DOHH2 (cell line): Measurements from ENCODE around the gene LRRC8D.

Experiments
- CTCF ChIP-seq: fragments of 200-600 bp; sonication (generic); IDR thresholded peaks from one replicate; pipeline ENCODE4 v1.5.1; 2014; ENCODE audit warnings: antibody characterized with exemption, mild to moderate bottlenecking, low read depth, low read length; ENCODE audit not compliant: poor library complexity, severe bottlenecking
- EZH2phosphoT487 ChIP-seq: fragments of 200-600 bp; sonication (generic); IDR thresholded peaks from 2 replicates; pipeline ENCODE4 v1.6.1; 2017; ENCODE audit warnings: borderline replicate concordance, mild to moderate bottlenecking, antibody characterized with exemption, low read length, moderate library complexity, mixed read lengths

GRCh38 chr1:89812992-89813391 lies 7.8 kb upstream of the LRRC8D start:
- TF ChIP-seq CTCF = no peak
- no peak for TF ChIP-seq EZH2phosphoT487
